HCT116 (cell line): ENCODE data around the gene TGFBI.

Experiments
- CEBPB ChIP-seq: IDR thresholded peaks from 2 replicates; pipeline ENCODE4 v1.6.1; 2012; ENCODE audit warnings: low read depth
- CTCF ChIP-seq, 3 experiments: fragments of 200-600 bp in 1 of 3; sonication (generic) in 1 of 3; IDR thresholded peaks in 2 of 3; conservative IDR thresholded peaks in 1 of 3; 2 replicates each; pipeline ENCODE4 v1.5.1; 2012 to 2017; ENCODE audit warnings: low read depth in 2 of 3, low read length in 2 of 3, antibody characterized with exemption in 1 of 3, borderline replicate concordance in 1 of 3, control low read depth in 1 of 3, mild to moderate bottlenecking in 1 of 3, mixed read lengths in 1 of 3, mixed run types in 1 of 3, moderate library complexity in 1 of 3; ENCODE audit not compliant: insufficient read depth in 1 of 3
- EZH2 ChIP-seq: fragments of 200-600 bp; sonication (generic); IDR thresholded peaks from 2 replicates; pipeline ENCODE4 v1.6.1; 2017; ENCODE audit warnings: antibody characterized with exemption, mixed run types
- MAX ChIP-seq: IDR thresholded peaks from 2 replicates; pipeline ENCODE4 v1.6.1; 2012
- POLR2A ChIP-seq: IDR thresholded peaks from 2 replicates; pipeline ENCODE4 v1.7.0; 2011; ENCODE audit warnings: borderline replicate concordance; ENCODE audit not compliant: insufficient read depth, insufficient read length; ENCODE audit errors: extremely low read depth
- RAD21 ChIP-seq: IDR thresholded peaks from 2 replicates; pipeline ENCODE4 v1.6.1; 2012; ENCODE audit warnings: low read depth, mild to moderate bottlenecking

- TF ChIP-seq EZH2 = no peak
- no peak for TF ChIP-seq RAD21
- no peak for TF ChIP-seq POLR2A
- no peak for TF ChIP-seq CTCF (IDR thresholded peaks at IDR 0.05 in 2 of 3, conservative IDR thresholded peaks at IDR 0.05 in 1 of 3; ENCODE audit: borderline replicate concordance in 1 of 3, insufficient read depth in 1 of 3, low read depth in 2 of 3, low read length in 2 of 3)
- no peak for TF ChIP-seq CEBPB
- TF ChIP-seq MAX = no peak
These were observed 4.4 kb downstream of the TGFBI start for GRCh38 chr5:136033234-136033633.
